Activated CD4-positive, alpha-beta T cell treated with anti-CD3 and anti-CD28 coated beads, Interleukin-2, Interleukin-4, amounts not matched to agents 100 ng/mL and 50 ng/mL, durations not matched to agents 16 hours and 8 hours (primary cell): Measurements from ENCODE around the gene PSMB11.

Source experiments
- DNase-seq: peaks from one replicate; pipeline ENCODE4 v3.0.0-alpha.2; 2020; ENCODE audit warnings: low spot score

The PSMB11 gene

DNA sequence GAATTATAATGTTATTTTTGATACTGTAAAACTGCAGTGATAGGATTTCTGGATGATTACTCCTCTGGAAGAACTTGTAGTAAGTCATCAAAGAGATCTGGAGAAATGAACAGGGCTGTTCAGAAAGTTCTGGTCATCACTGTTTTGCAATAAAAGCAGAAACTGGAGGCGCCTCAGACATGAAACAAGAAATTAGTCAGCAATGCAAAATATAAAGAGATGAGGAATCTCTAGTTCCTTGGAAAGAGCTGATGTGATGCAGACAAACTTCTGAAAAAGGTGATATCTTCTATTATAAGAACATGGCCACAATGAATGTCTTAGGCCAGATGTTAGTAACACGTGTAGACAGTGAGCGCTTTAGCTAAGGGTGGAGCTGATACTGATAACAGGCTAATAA lies 43.4 kb downstream of the PSMB11 start:
- DNase-seq, result peak; percentile 32

- DNase-seq, result no peak
These were observed 44.6 kb downstream of the PSMB11 start for GRCh38 chr14:23086565-23086964.

GRCh38 chr14:23089498-23090253 lies 47.7 kb downstream of the PSMB11 start:
- DNase-seq, result no peak

- DNase-seq, result no peak
These were observed 48.2 kb downstream of the PSMB11 start for GRCh38 chr14:23090254-23090636.

DNA sequence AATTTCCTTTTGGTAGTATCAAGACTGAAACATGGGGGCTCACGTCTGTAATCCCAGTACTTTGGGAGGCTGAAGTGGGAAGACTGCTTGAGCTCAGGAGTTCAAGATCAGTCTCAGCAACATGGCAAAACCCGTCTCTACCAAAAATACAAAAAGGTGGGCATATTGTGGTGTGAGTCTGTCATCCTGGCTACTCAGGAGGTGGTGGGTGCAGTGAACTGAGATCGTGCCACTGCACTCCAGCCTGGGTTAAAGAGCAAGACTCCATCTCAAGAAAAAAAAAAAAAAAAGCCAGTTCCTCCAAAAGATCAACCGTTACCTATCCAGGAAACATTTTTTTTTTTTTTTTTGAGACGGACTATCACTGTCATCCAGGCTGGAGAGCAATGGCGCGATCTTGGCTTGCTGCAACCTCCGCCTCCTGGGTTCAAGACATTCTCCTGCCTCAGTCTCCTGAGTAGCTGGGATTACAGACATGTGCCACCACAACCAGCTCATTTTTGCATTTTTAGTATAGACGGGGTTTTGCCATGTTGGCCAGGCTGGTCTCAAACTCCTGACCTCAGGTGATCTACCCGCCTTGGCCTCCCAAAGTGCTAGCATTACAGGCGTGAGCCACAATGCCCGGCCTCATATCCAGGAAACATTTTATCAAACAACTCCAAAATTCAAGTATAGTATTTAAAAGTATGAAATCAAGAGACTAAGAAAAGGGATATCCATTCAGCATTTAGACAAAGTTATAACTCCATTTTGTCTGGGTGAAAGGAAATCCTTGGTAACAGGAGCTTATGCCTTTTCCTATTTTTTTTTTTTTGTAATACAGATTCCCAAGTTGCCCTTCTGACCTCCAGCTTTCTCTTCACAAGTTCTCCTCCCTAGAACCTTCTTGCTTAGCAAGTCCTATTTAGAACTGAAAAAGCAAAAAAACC lies 49.5 kb downstream of the PSMB11 start:
- DNase-seq, result no peak

DNA sequence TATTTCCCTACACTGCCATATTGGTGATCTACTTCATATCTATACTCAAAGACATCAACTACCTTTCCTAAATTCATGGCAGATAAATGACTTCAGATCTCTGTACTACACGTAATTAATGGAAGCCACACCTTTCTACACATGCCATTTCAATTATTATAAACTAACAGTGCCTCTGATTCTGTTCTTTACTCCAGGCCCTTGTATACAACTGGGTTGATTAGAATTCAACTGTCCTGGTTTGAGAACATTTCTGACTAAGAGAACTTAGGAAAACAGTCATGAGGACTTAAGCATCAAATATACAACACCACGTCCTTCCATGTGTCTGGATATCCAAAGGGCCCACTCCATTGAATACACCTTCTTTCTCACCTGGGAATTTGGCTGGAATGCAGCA lies 51.1 kb downstream of the PSMB11 start:
- DNase-seq, result no peak

DNA sequence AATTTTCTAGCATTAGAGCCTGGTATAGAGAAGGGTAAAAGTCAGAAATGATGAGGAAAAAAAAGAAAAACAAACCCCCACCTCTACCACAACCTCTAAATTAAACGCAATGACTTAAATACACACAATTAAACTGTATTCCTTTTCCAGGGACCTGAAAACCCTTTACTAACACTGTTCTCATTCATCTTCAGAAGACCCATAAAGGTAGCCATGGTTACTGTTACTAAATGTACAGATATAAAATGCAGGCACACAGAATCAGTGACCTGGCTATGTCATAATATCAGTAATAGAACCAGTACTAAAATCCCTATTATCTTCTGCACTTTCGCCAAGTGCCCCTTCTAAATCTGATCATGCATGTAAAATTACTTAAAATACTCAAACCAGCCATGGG lies 51.5 kb downstream of the PSMB11 start:
- DNase-seq, result no peak
